WTC11 (cell line): ENCODE results near the gene RSPO4. TPM values are rescaled to one million over a fixed set of nuclear protein-coding genes. Genes with fewer than 3 reads are reported as not detected.

Source experiments
- ATAC-seq: fragments of 200-7000 bp; cut with Tn5 transposase; 2 replicates; pipeline ENCODE4 v1.10.0; 2021; ENCODE audit warnings: mild to moderate bottlenecking, moderate library complexity
- CTCF ChIA-PET: fragments of 300-600 bp; sonication (Branson Sonifier 250); formaldehyde crosslinking; loops from one replicate; lab custom pipeline; 2021; ENCODE audit warnings: antibody characterized with exemption; lab: Charles Lee
- POLR2A ChIA-PET: fragments of 350-600 bp; sonication (Branson Sonifier 250); formaldehyde crosslinking; loops from one replicate; lab custom pipeline; 2021; ENCODE audit warnings: antibody characterized with exemption; lab: Charles Lee
- DNase-seq: peaks from one replicate; pipeline ENCODE4 v3.0.0; 2021; ENCODE audit warnings: low spot score
- H3K27ac Mint-ChIP-seq: 2 replicates; pipeline ENCODE4 v1.8.0; 2021; ENCODE audit warnings: mixed read lengths
- H3K27me3 Mint-ChIP-seq: 2 replicates; pipeline ENCODE4 v1.8.0; 2021; ENCODE audit warnings: low read depth, mild to moderate bottlenecking, moderate library complexity, mixed read lengths
- H3K36me3 Mint-ChIP-seq: 2 replicates; pipeline ENCODE4 v1.8.0; 2021; ENCODE audit warnings: mixed read lengths
- H3K4me1 Mint-ChIP-seq: 2 replicates; pipeline ENCODE4 v1.8.0; 2022; ENCODE audit warnings: mixed read lengths
- H3K4me3 Mint-ChIP-seq: 2 replicates; pipeline ENCODE4 v1.8.0; 2021; ENCODE audit warnings: mild to moderate bottlenecking, moderate library complexity, mixed read lengths
- H3K9me3 Mint-ChIP-seq: 2 replicates; pipeline ENCODE4 v1.8.0; 2021; ENCODE audit warnings: mixed read lengths
- E2F4 ChIP-seq: sonication (generic); formaldehyde crosslinking; IDR thresholded peaks from 2 replicates; pipeline ENCODE4 v1.8.1; 2022; ENCODE audit warnings: low read depth, mild to moderate bottlenecking, moderate library complexity, missing genetic modification reagents, borderline replicate concordance
- JUN ChIP-seq: sonication (generic); formaldehyde crosslinking; IDR thresholded peaks from 2 replicates; pipeline ENCODE4 v1.8.0; 2023; ENCODE audit warnings: mild to moderate bottlenecking, missing genetic modification reagents
- MYBL2 ChIP-seq: sonication (generic); formaldehyde crosslinking; IDR thresholded peaks from 2 replicates; pipeline ENCODE4 v1.8.1; 2023; ENCODE audit warnings: mild to moderate bottlenecking, moderate library complexity, missing genetic modification reagents
- ZNF138 ChIP-seq: sonication (generic); formaldehyde crosslinking; conservative IDR thresholded peaks from 2 replicates; pipeline ENCODE4 v1.8.1; 2022; ENCODE audit warnings: mild to moderate bottlenecking, moderate library complexity, missing genetic modification reagents
- ZNF263 ChIP-seq: sonication (generic); formaldehyde crosslinking; IDR thresholded peaks from 2 replicates; pipeline ENCODE4 v1.8.1; 2022; ENCODE audit warnings: low read depth, mild to moderate bottlenecking, moderate library complexity, missing genetic modification reagents
- ZNF512 ChIP-seq: sonication (generic); formaldehyde crosslinking; IDR thresholded peaks from 2 replicates; pipeline ENCODE4 v1.8.1; 2022; ENCODE audit warnings: missing genetic modification reagents, borderline replicate concordance
- ZSCAN18 ChIP-seq: fragments of 250-450 bp; sonication (Bioruptor Pico); IDR thresholded peaks from 2 replicates; pipeline ENCODE4 v2.1.2; 2022; ENCODE audit warnings: mild to moderate bottlenecking, moderate library complexity
- total RNA-seq: library from RNA; stranded (reverse); gene quantifications from 3 replicates; pipeline ENCODE4 v1.2.3, GENCODE V29; 2021
- TF ChIP-seq, protein P1 (sequence below): sonication (generic); formaldehyde crosslinking; IDR thresholded peaks from 2 replicates; pipeline ENCODE4 v1.8.1; 2022; ENCODE audit warnings: mild to moderate bottlenecking, moderate library complexity, missing genetic modification reagents
- TF ChIP-seq, protein P2 (sequence below): fragments of 250-450 bp; sonication (Bioruptor Pico); IDR thresholded peaks from 2 replicates; pipeline ENCODE4 v1.8.0; 2021; ENCODE audit warnings: mild to moderate bottlenecking
- TF ChIP-seq, protein P3 (sequence below): sonication (generic); formaldehyde crosslinking; IDR thresholded peaks from 2 replicates; pipeline ENCODE4 v1.8.0; 2022; ENCODE audit warnings: mild to moderate bottlenecking, missing genetic modification reagents
- TF ChIP-seq, protein P4 (sequence below): sonication (generic); formaldehyde crosslinking; IDR thresholded peaks from 2 replicates; pipeline ENCODE4 v1.8.0; 2023; ENCODE audit warnings: missing genetic modification reagents

Gene RSPO4
- total RNA-seq, 1 experiment from 2014 or later: 4.5 TPM

DNA sequence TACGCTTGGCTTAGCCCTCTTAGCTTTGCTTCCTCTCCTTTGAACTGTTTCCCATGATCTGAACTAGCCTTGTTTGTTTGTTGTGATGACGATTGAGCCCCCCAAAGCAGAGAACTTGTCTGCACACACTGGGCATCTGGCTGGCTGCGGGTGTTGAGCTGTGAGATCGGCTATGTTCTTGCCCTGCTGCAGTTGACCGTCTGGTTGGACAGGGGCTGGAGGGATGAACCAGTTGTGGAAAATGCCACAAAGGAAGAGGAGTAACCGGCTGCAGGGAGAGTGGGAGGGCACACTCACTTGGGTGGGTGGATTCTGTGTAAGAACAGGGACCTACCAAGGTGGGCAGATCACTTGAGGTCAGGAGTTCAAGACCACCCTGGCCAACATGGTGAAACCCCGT, 12.4 kb upstream of the RSPO4 start:
- CTCF ChIA-PET: interaction anchor here (0.9 to 1.6 kb wide), 2 partner anchors 94 to 99 kb away, joined by 3 read pairs; no protein-coding TSS in a partner anchor
- peaks cover 5% of the 10 kb centered on the region for H3K27me3 Mint-ChIP-seq
- H3K36me3 Mint-ChIP-seq: no peaks in the 10 kb centered on the region
- no peak overlapping the region for H3K4me3 Mint-ChIP-seq
- H3K9me3 Mint-ChIP-seq: no peaks in the 10 kb centered on the region
- POLR2A ChIA-PET: no interaction called here
- ATAC-seq: no peak
- no peak overlapping the region for H3K27ac Mint-ChIP-seq
- no peaks in the 10 kb centered on the region for H3K4me1 Mint-ChIP-seq
- TF ChIP-seq ZNF512 (CRISPR knock-in tag) (no peak), JUN (CRISPR knock-in tag) (no peak)
- TF ChIP-seq, protein P1, sequence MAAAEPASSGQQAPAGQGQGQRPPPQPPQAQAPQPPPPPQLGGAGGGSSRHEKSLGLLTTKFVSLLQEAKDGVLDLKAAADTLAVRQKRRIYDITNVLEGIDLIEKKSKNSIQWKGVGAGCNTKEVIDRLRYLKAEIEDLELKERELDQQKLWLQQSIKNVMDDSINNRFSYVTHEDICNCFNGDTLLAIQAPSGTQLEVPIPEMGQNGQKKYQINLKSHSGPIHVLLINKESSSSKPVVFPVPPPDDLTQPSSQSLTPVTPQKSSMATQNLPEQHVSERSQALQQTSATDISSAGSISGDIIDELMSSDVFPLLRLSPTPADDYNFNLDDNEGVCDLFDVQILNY: no peak
- TF ChIP-seq, all 79 proteins: peak for 0
- DNase-seq: no peak

- Mint-ChIP-seq H3K9me3 (no peaks in the 10 kb centered on the region), H3K36me3 (no peaks in the 10 kb centered on the region)
- no peak for DNase-seq
- POLR2A ChIA-PET: no interaction called here
- TF ChIP-seq ZNF263 (CRISPR knock-in tag) (no peak), E2F4 (CRISPR knock-in tag) (no peak), ZSCAN18 (CRISPR knock-in tag) (no peak)
- TF ChIP-seq, all 79 proteins: peak for 0
- Mint-ChIP-seq H3K27ac (no peak overlapping the region), H3K4me3 (no peak overlapping the region), H3K4me1 (no peaks in the 10 kb centered on the region), H3K27me3 (peaks cover 6% of the 10 kb centered on the region)
- CTCF ChIA-PET: interaction anchor here (1.6 kb wide), 1 partner anchor 95 kb away, joined by 3 read pairs; no protein-coding TSS in a partner anchor
- no peak for ATAC-seq
These were observed 11.6 kb upstream of the RSPO4 start for GRCh38 chr20:1013566-1014340.

GRCh38 chr20:1012359-1013168, 10.5 kb upstream of the RSPO4 start:
- ChIA-PET POLR2A (no interaction called here), CTCF (no interaction called here)
- peaks cover 7% of the 10 kb centered on the region for H3K27me3 Mint-ChIP-seq

More at GRCh38 chr20:1012359-1013168, 10.5 kb upstream of the RSPO4 start:
- no peak for TF ChIP-seq ZNF138 (CRISPR knock-in tag)
- TF ChIP-seq, protein P2, sequence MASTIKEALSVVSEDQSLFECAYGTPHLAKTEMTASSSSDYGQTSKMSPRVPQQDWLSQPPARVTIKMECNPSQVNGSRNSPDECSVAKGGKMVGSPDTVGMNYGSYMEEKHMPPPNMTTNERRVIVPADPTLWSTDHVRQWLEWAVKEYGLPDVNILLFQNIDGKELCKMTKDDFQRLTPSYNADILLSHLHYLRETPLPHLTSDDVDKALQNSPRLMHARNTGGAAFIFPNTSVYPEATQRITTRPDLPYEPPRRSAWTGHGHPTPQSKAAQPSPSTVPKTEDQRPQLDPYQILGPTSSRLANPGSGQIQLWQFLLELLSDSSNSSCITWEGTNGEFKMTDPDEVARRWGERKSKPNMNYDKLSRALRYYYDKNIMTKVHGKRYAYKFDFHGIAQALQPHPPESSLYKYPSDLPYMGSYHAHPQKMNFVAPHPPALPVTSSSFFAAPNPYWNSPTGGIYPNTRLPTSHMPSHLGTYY: no peak
- TF ChIP-seq, protein P3, sequence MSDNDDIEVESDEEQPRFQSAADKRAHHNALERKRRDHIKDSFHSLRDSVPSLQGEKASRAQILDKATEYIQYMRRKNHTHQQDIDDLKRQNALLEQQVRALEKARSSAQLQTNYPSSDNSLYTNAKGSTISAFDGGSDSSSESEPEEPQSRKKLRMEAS (CRISPR knock-in tag): no peak
- TF ChIP-seq, protein P4, sequence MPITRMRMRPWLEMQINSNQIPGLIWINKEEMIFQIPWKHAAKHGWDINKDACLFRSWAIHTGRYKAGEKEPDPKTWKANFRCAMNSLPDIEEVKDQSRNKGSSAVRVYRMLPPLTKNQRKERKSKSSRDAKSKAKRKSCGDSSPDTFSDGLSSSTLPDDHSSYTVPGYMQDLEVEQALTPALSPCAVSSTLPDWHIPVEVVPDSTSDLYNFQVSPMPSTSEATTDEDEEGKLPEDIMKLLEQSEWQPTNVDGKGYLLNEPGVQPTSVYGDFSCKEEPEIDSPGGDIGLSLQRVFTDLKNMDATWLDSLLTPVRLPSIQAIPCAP (CRISPR knock-in tag): no peak
- TF ChIP-seq MYBL2: no peak
- Mint-ChIP-seq H3K4me3 (no peak overlapping the region), H3K4me1 (no peaks in the 10 kb centered on the region), H3K27ac (no peak overlapping the region), H3K9me3 (no peaks in the 10 kb centered on the region), H3K36me3 (no peaks in the 10 kb centered on the region)
- ATAC-seq: no peak
- DNase-seq: no peak
